SK-N-SH (cell line): ENCODE data around the gene THSD4. TPM values are rescaled to one million over a fixed set of nuclear protein-coding genes. Genes with fewer than 3 reads are reported as not detected.
"Not testable (repeated sequence)": the region's sequence is repeated elsewhere in the genome, so short reads cannot be mapped to it uniquely, and the experiment has no call there.

Experiments
- CTCF ChIA-PET: fragments of 300-600, 350-600 bp; formaldehyde crosslinking; extraction: SDS; loops from one replicate; lab custom pipeline; 2021; lab: Yijun Ruan, JAX
- POLR2A ChIA-PET: fragments of 350-600 bp; sonication (Branson Sonifier 250); formaldehyde crosslinking; extraction: SDS; loops from one replicate; lab custom pipeline; 2020; ENCODE audit warnings: antibody characterized with exemption, inconsistent platforms; lab: Yijun Ruan, JAX
- DNase-seq: peaks from one replicate; pipeline ENCODE4 v3.0.0; 2012
- H2AFZ ChIP-seq: fragments of 200-600 bp; sonication (generic); 2 replicates; pipeline ENCODE4 v1.8.1; 2016; ENCODE audit warnings: antibody characterized with exemption, mild to moderate bottlenecking, low read depth
- H3F3A ChIP-seq: fragments of 200-600 bp; sonication (generic); replicated peaks from 2 replicates; pipeline ENCODE3; 2016; ENCODE audit warnings: antibody characterized with exemption, mild to moderate bottlenecking; ENCODE audit not compliant: insufficient read depth
- H3K27ac ChIP-seq, 2 experiments: fragments of 200-500 bp in 1 of 2; fragments of 200-600 bp in 1 of 2; sonication (Bioruptor generic) in 1 of 2; sonication (generic), shearing (Covaris generic) in 1 of 2; 2 replicates each; pipeline versions ENCODE4 v1.5.1 to v1.6.1; 2014 to 2016; ENCODE audit warnings: low read depth in 2 of 2, inconsistent platforms in 1 of 2, low read length in 1 of 2, mild to moderate bottlenecking in 1 of 2, mixed read lengths in 1 of 2
- H3K27me3 ChIP-seq: fragments of 200-600 bp; sonication (generic), shearing (Covaris generic); 2 replicates; pipeline ENCODE4 v1.6.1; 2016; ENCODE audit warnings: mixed run types; ENCODE audit not compliant: insufficient read depth
- H3K36me3 ChIP-seq, 2 experiments: fragments of 200-500 bp in 1 of 2; fragments of 200-600 bp in 1 of 2; sonication (Bioruptor generic) in 1 of 2; sonication (generic) in 1 of 2; replicated peaks in 1 of 2; 2 replicates each; pipeline versions ENCODE3 to v1.5.1; 2014 to 2016; ENCODE audit warnings: low read length in 1 of 2, mild to moderate bottlenecking in 1 of 2; ENCODE audit not compliant: insufficient read depth in 2 of 2, control insufficient read depth in 1 of 2
- H3K4me1 ChIP-seq, 2 experiments: fragments of 200-500 bp in 1 of 2; fragments of 200-600 bp in 1 of 2; sonication (Bioruptor generic) in 1 of 2; sonication (generic), shearing (Covaris generic) in 1 of 2; 2 replicates each; pipeline versions ENCODE4 v1.5.1 to v1.6.1; 2014 to 2016; ENCODE audit warnings: low read depth in 1 of 2, low read length in 1 of 2, mixed run types in 1 of 2; ENCODE audit not compliant: insufficient read depth in 2 of 2, control insufficient read depth in 1 of 2
- H3K4me2 ChIP-seq: fragments of 200-600 bp; sonication (generic), shearing (Covaris generic); 2 replicates; pipeline ENCODE4 v1.6.1; 2017; ENCODE audit warnings: mixed run types
- H3K4me3 ChIP-seq, 2 experiments: fragments of 200-500 bp in 1 of 2; fragments of 200-600 bp in 1 of 2; sonication (Bioruptor generic) in 1 of 2; sonication (generic), shearing (Covaris generic) in 1 of 2; 2 replicates each; pipeline versions ENCODE4 v1.5.1 to v1.8.1; 2014 to 2016; ENCODE audit warnings: low read depth in 2 of 2, inconsistent platforms in 1 of 2, low read length in 1 of 2, mild to moderate bottlenecking in 1 of 2, mixed read lengths in 1 of 2, moderate library complexity in 1 of 2
- H3K79me2 ChIP-seq: fragments of 200-600 bp; sonication (generic); 2 replicates; pipeline ENCODE4 v1.8.1; 2017; ENCODE audit warnings: mild to moderate bottlenecking; ENCODE audit not compliant: insufficient read depth
- H3K9ac ChIP-seq: fragments of 200-600 bp; sonication (generic); 2 replicates; pipeline ENCODE4 v1.6.1; 2017; ENCODE audit warnings: mixed run types
- H3K9me2 ChIP-seq: fragments of 200-600 bp; sonication (generic); 2 replicates; pipeline ENCODE4 v1.6.1; 2017; ENCODE audit warnings: mixed run types
- H3K9me3 ChIP-seq: fragments of 200-600 bp; sonication (generic); 2 replicates; pipeline ENCODE4 v1.6.1; 2017; ENCODE audit warnings: mixed run types, mild to moderate bottlenecking, moderate library complexity
- H4K20me1 ChIP-seq: fragments of 200-600 bp; sonication (generic); 2 replicates; pipeline ENCODE4 v1.6.1; 2017; ENCODE audit warnings: mild to moderate bottlenecking, mixed run types; ENCODE audit not compliant: insufficient read depth
- CHD2 ChIP-seq: fragments of 150-350 bp; IDR thresholded peaks from 2 replicates; pipeline ENCODE4 v1.6.1; 2018; ENCODE audit warnings: low read length; ENCODE audit not compliant: partially characterized antibody
- EZH2phosphoT487 ChIP-seq: fragments of 200-600 bp; sonication (generic); IDR thresholded peaks from 2 replicates; pipeline ENCODE4 v1.6.1; 2017; ENCODE audit warnings: low read depth, mixed run types, mild to moderate bottlenecking, antibody characterized with exemption, moderate library complexity, borderline replicate concordance
- FOXJ3 ChIP-seq: sonication (generic); formaldehyde crosslinking; IDR thresholded peaks from 2 replicates; pipeline ENCODE4 v1.5.1; 2020; ENCODE audit warnings: mild to moderate bottlenecking, missing genetic modification reagents
- FOXM1 ChIP-seq: IDR thresholded peaks from 2 replicates; pipeline ENCODE4 v1.4.0; 2012; ENCODE audit warnings: low read depth, mild to moderate bottlenecking
- JUND ChIP-seq: IDR thresholded peaks from 2 replicates; pipeline ENCODE4 v1.4.0; 2012
- MEF2A ChIP-seq: IDR thresholded peaks from 2 replicates; pipeline ENCODE4 v1.4.0; 2012; ENCODE audit warnings: low read depth, borderline replicate concordance
- MXI1 ChIP-seq: IDR thresholded peaks from 2 replicates; pipeline ENCODE4 v1.6.1; 2012; ENCODE audit warnings: mild to moderate bottlenecking, low read depth, low read length, improper control_type of control experiment
- PBX3 ChIP-seq: IDR thresholded peaks from 2 replicates; pipeline ENCODE4; 2012
- RFX5 ChIP-seq: IDR thresholded peaks from 2 replicates; pipeline ENCODE4 v1.6.1; 2012; ENCODE audit warnings: mild to moderate bottlenecking, improper control_type of control experiment, low read length
- SIN3A ChIP-seq: IDR thresholded peaks from 2 replicates; pipeline ENCODE4 v1.6.1; 2012; ENCODE audit warnings: low read depth, mild to moderate bottlenecking, low read length, moderate library complexity, borderline replicate concordance
- SMC3 ChIP-seq: IDR thresholded peaks from 2 replicates; pipeline ENCODE4 v1.6.1; 2012; ENCODE audit warnings: low read depth, low read length, improper control_type of control experiment
- TEAD4 ChIP-seq: IDR thresholded peaks from 2 replicates; pipeline ENCODE4 v1.4.0; 2012; ENCODE audit warnings: mild to moderate bottlenecking, borderline replicate concordance; ENCODE audit not compliant: insufficient read depth
- WGBS: methylation state at CpG from one replicate; pipeline ENCODE4 v1.1.6; 2017; ENCODE audit warnings: low lambda C conversion rate; 5-methylcytosine and 5-hydroxymethylcytosine counted together
- polyA plus RNA-seq, 3 experiments: library from polyadenylated mRNA; depleted of rRNA; stranded (reverse); fragments of >200 nt; gene quantifications; 2 replicates each; pipeline ENCODE4 v1.2.3, GENCODE V29; 2012
- TF ChIP-seq, protein P1 (sequence below): IDR thresholded peaks from 2 replicates; pipeline ENCODE4 v1.4.0; 2012; ENCODE audit warnings: low read depth
- TF ChIP-seq, protein P2 (sequence below): fragments of 150-350 bp; IDR thresholded peaks from 2 replicates; pipeline ENCODE4 v1.6.1; 2017; ENCODE audit warnings: antibody characterized with exemption, low read length, low read depth, borderline replicate concordance

THSD4 gene
- polyA plus RNA-seq, 1 of the 3 experiments (the other 2 are of a cell fraction) = 79.1 TPM

DNA sequence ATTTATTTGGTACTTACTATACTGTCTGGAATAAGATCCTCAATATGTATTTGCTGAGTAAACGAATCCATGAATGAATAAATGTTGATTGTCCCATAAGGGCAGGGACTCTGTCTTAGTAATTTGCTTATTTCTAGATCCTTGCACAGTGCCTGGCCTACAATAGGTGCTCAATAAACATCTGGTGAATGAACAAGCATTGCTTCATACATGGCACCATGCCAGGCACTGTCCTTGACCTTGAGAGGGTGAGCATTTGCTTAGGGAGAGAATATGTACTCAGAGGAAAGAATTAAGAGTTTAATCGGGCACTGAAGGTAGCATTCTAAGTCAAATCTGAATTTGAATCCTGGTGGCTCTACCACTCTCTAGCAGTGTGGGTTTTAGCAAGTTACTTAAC is 282.1 kb downstream of the THSD4 start:
- Histone ChIP-seq H3K9me3 (no peaks in the 10 kb centered on the region), H3K4me3 (no peak overlapping the region), H4K20me1 (no peaks in the 10 kb centered on the region), H3K9ac (no peak overlapping the region), H3K9me2 (no peaks in the 10 kb centered on the region), H3K4me2 (no peak overlapping the region), H3K27me3 (no peaks in the 10 kb centered on the region), H3F3A (peaks cover 6% of the 10 kb centered on the region), H3K36me3 (no peaks in the 10 kb centered on the region), H3K4me1 (no peaks in the 10 kb centered on the region; a peak in 1 of 4 replicates), H2AFZ (no peak overlapping the region), H3K79me2 (no peaks in the 10 kb centered on the region), H3K27ac (no peak overlapping the region)
- TF ChIP-seq SIN3A (no peak), MXI1 (no peak), FOXJ3 (CRISPR knock-in tag) (no peak), RFX5 (no peak), SMC3 (no peak), MEF2A (no peak)
- TF ChIP-seq, protein P1, sequence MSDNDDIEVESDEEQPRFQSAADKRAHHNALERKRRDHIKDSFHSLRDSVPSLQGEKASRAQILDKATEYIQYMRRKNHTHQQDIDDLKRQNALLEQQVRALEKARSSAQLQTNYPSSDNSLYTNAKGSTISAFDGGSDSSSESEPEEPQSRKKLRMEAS = no peak
- CTCF ChIA-PET = interaction anchor here (4.1 kb wide), 1 partner anchor 12 kb away, joined by 26 read pairs; no protein-coding TSS in a partner anchor
- DNase-seq = no peak
- 83% methylated on average over 2 of the region's 2 CpGs for WGBS
- POLR2A ChIA-PET = no interaction called here

DNA sequence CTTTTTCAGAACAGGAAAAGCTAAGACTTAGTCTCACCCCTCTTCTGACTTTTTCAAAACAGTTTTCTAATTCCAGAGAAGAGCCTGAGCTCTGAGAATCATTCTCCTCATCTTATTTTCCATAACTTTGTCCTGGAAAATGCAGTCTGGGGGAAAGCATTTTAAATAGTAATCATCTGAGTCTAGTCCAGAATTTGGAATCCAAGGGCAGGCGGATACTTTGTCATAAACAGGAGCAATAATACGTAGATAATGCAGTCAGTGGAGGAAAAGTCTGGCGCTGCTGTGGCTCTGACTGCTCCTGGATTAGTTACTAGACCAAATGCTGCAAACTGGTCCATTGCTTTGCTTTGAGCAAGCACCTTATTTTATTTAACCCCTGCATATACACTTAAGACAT is 285.0 kb downstream of the THSD4 start:
- Histone ChIP-seq H3K4me2 (no peak overlapping the region), H3K4me1 (no peaks in the 10 kb centered on the region), H3K36me3 (peaks cover 0 to 6% of the 10 kb centered on the region in 2 experiments), H3K4me3 (no peak overlapping the region), H3K9ac (no peak overlapping the region), H3F3A (peaks cover 6% of the 10 kb centered on the region), H3K27me3 (no peaks in the 10 kb centered on the region), H3K27ac (no peak overlapping the region), H3K9me3 (no peaks in the 10 kb centered on the region), H2AFZ (no peak overlapping the region), H3K79me2 (no peaks in the 10 kb centered on the region), H4K20me1 (no peaks in the 10 kb centered on the region), H3K9me2 (no peaks in the 10 kb centered on the region)
- no peak for DNase-seq
- CTCF ChIA-PET = interaction anchor here (1.3 to 2.5 kb wide), 3 partner anchors 14 to 43 kb away, joined by 3 to 15 read pairs (median 4); no protein-coding TSS in a partner anchor
- TF ChIP-seq JUND = no peak
- no peak for TF ChIP-seq MXI1
- TF ChIP-seq, protein P2, sequence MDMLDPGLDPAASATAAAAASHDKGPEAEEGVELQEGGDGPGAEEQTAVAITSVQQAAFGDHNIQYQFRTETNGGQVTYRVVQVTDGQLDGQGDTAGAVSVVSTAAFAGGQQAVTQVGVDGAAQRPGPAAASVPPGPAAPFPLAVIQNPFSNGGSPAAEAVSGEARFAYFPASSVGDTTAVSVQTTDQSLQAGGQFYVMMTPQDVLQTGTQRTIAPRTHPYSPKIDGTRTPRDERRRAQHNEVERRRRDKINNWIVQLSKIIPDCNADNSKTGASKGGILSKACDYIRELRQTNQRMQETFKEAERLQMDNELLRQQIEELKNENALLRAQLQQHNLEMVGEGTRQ = no peak
- TF ChIP-seq CHD2 = no peak
- TF ChIP-seq FOXM1 = no peak
- TF ChIP-seq EZH2phosphoT487 = no peak
- no peak for TF ChIP-seq PBX3
- TF ChIP-seq TEAD4 = no peak
- TF ChIP-seq RFX5 = no peak
- POLR2A ChIA-PET = no interaction called here
- 78% methylated on average over 3 of the region's 3 CpGs for WGBS

GRCh38 chr15:71401728-71402127 is 286.5 kb downstream of the THSD4 start:
- DNase-seq, H3K4me3 ChIP-seq, H3K4me1 ChIP-seq, H3K4me2 ChIP-seq, H3K27me3 ChIP-seq, H3K27ac ChIP-seq, H3K36me3 ChIP-seq, H3F3A ChIP-seq, H2AFZ ChIP-seq, H4K20me1 ChIP-seq, POLR2A ChIA-PET, H3K9me2 ChIP-seq, H3K9ac ChIP-seq, CTCF ChIA-PET, H3K9me3 ChIP-seq, H3K79me2 ChIP-seq: not testable (repeated sequence)
- 96% methylated on average over 3 of the region's 3 CpGs for WGBS
